Measurements from ENCODE around the gene RRBP1.

RRBP1 gene

DNA sequence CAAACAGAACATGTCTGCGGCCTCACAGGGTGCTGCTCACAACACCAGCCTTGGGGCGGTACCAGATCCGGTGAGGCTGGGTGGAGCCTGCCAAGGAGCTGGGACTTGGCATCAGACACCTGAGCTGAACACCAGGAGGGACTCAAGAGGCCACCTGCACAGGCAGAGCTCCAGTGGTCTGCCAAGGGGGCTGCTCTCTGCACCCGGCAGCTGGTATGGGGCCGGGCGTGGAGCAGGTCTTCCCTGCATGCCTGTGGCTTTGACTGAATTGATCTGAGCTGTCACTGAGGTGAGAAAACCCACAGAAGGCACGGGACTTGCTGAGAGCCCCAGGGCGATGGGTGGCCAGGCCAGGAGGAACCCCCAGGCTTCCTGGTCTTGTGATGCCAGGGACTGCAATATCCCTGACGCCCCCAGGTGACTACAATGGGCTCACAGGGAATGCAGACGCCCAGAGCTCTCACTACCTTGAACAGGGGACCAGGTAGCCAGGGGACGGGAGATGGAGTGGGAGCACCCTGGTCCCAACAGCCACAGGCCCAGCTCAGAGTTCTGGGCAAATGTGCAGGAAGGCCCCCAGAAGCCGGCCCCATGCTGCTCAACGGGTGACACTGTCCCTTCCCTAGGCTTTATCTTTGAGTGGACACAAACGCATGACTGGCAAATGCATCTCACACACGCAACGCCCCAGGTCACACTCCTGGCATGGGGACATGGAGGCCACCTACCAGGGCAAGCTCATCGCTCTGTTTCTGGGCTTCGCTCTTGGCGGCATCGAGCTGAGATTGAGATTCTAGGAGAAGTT, 64.0 kb downstream of the RRBP1 start:
- no peak for DNase-seq

DNA sequence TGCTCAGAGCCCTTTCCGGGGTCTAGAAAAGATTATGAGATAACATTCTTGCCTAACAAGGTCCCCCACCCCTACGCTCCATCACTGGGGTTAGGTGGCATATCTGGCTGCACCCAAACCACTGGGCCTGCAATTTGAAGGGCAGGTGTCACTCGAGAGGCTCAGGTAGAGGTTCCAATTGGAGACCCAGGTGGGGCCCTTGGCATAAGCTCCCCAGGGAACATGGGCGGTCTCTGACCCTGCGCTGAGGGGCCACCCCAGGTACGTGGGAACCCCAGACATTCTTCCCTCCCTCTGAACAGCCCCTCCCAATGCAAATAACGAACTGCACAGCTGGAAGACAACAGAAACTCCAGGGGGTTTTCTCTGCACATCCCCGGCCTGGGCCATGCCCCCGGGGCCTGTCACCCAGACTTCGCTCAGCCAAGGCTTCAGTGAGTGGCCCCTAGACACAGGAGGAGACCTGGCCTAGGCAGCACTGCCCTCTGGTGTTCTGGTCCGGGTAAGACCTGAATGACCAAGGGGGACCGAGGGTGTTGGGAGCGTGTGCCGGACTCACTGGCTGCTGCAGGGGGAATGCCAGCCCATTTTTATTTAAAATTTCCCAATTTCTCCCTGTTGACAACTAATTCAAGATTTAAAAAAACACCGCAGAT, 64.7 kb downstream of the RRBP1 start:
- peak; percentile 67 for DNase-seq

DNA sequence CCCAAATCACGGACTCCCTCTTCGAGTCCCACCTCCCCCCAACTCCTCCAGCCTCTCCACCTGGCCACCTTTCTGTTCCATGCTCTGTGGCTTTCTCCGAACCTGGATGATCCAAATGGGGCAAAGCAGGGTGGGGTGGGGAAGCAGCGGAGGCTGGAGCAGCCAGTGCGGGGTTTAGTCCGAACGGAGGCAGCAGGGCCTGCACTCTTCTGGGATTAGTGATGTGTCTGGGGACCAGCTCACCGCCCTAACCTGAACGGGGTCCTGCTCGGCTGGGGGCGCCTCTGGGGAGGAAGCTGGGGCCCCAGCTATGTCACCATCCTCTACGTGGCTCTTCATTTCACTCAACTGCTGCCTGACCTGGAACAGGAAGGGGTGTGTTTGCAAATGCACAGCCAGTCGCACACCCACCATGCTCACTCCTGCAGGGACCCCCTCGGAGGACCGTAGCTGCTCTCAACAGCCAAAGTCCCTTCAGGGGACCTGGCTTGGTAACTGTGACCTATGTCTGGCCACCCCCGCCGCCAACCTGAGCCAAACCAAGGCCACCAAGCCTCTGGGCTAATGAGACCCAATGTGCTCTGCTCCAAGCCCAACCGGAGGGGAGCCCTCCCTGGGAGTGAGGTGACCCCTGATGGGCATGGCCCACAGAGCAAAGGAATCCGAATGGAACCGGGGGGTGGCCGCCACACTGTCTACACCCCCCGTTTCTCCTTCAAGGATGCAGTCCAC, 65.4 kb downstream of the RRBP1 start:
- DNase-seq = no peak

DNA sequence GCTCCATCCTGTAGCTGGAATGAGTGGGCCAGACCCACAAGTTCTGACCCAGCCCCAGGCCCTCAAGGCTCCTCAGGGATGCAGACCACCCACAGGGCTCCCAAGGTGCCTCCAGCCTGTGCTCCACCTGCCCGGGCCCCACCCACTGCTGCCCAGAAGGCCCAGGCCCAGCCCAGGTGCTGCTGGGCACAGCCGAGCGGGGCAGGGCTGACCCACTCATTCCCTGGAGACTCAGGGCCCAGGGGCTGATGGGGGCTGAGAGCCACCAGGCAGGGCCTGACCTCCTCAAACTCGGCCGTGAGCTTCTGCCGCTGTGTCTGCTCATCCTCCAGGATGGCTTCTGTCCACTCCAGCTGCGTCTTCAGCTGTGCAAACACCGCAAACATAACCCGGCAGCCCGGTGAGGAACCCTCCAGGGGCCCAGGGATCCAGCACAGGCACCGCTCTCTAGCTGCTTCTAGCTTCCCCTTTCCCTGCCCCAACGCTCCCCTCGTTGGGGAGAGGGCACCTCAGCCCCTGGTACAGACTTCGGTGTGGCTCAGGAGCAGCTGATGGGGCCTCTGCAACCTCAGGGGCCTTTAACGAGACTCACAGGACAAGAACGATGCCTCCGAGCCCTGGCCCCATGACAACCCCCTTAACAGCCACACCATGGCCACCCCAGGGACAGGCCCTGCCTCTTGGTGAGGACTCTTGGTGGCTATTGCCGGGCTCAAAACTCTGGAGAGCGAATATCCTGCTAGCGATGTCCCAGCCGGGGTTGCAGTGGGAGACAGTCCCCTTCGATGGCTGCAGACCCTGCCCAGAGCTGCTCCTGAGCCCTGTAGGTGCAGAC, 66.2 kb downstream of the RRBP1 start:
- no peak for DNase-seq

- no peak for DNase-seq
These were observed 67.0 kb downstream of the RRBP1 start for GRCh38 chr20:17614812-17615644.

DNA sequence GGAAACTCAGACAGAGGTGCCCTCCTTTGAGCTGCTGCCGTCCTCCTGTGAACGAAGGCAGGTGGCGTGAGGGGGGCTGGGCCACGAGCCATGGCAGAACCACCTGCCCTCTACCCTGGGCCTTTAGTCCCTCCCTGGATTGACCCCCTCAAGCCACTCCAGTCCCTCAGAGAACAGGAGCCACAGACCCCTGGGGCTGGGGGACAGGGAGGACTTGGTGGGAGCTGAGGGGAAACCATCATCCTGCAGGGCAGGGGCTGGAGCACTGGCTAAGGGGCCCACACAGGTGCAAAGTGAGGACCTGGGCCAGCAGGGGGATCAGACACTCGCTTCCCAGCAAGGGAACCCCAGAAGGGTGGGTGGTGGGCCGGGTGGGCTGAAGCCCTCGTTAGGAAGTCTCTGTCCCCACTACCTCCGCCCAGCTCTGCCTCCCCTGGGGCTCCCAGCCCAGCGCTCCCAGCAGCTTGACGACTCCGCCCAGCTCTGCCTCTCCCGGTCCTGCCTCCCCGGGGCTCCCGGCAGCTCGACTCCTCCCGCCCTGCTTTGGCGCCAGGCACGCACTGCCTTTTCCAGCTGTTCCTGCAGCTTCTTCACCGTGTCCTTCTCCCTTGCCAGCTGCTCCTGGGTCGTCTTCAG, 67.7 kb downstream of the RRBP1 start:
- no peak for DNase-seq

DNA sequence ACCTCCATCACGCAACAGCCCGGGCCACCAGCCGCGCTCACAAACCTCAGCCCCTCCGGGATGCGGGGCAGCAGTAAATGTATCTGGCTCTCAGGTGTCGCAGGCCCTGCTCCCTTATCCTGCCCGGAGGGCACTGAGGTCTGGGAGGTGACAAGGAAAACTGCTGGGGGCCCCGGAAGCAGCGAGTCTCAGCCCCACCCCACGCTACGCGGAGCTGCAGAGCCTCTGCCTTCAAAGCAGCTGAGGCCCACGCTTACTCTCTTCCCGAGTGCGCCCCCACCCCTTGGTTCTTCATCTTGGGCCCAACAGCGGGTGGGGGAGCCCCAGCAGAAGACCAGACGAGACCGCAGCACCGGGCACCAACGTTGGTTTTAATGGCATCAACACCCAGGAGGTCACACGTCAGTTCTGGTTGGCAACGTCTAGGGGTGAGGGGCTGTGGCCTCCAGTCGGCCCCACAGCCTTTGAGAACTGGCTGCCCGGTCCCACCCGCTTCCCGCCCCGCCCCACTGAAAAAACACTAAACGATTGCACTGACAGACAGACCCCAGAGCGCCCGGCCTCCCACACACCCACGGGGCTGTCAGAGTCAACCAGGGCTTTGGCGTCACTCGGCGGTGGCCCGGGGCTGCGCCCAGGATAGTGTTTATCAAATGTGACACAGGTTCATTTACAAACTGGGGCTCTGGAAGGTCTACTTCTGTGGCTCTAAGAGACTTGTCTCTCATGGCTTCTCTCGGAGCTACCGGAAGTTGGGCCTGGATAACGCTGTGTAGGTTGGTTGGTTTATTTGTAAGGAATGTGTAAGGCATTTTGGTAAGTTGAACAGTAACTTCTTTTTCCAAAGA, 68.5 kb downstream of the RRBP1 start:
- DNase-seq = no peak

- no peak for DNase-seq
These were observed 69.1 kb downstream of the RRBP1 start for GRCh38 chr20:17612992-17613327.

GRCh38 chr20:17612287-17612991, 69.6 kb downstream of the RRBP1 start:
- no peak for DNase-seq

- no peak for DNase-seq
These were observed 70.3 kb downstream of the RRBP1 start for GRCh38 chr20:17611540-17612286.

DNA sequence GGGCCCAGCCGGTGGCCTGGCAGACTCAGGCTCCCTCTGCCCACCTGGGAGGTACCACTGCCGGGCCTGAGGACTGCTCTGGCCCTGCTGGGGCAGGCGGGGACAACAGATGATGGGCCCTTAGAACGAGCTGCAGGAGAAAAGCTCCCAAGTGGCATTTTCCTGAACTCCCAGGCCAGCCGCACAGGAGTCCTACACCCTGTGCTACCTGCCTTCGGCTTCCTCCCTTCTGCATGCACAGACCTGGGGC, 70.8 kb downstream of the RRBP1 start:
- DNase-seq = peak; percentile 21

DNA sequence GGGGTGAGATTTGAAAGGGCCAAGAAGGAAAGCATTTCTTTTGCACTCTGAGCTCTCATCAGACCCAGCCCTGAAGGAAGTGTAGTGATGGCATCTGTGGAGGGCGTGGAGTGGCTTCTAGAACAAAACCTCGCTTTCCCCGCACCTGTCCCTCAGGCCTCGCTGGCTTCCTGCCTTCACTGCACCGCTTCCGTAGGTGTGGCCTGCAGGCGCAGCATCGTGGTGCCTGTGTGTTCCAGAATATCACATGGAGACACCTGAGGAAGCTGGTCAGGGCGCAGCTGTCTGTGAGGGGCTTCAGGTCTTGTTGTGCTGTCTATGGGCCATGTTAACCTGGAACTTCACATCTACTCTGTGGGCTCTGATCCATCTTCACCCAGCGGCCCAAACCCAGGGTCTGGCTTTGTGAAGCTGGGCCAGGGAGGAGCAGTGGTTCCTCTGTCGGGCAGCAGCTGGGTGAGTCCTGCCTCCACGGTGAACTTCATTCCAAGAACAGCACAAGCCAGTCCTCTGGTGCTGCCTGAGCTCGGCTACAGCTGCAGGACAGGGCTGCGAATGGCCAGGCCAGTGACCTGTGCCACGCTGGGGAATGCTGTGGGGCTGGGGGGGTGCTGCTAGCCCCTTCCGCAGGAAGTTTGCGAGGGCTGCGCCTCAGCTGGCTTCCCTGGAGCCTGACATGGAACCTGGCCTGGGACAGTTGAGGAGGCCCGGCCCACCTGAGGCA, 71.3 kb downstream of the RRBP1 start:
- DNase-seq = no peak

DNA sequence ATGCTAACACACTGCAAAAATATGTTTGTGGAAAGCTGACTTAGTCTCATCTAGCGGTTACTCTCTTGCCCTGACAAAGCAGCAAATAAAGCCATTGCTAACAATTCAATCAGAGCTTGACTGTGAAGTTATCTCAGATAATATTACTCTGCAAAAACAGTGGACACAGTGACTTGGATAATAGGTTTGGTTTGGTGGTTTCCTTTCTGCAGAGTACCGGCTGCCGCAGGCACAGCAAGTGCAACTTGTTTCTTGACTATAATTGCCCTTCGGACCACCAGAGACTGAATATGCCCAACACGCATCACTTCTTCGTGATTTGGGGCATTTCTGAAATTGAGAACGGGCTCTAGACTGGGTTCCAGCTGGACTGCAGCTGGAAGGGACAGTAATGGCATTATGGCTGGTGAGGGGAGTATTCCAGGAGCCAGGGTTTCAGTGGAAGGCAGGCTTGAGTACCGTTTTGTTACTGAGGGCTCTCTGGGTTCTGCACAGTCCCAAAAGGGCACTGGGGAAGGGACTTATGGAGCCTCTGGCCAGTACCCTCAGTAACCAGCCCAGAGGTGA, 72.1 kb downstream of the RRBP1 start:
- DNase-seq = no peak

DNA sequence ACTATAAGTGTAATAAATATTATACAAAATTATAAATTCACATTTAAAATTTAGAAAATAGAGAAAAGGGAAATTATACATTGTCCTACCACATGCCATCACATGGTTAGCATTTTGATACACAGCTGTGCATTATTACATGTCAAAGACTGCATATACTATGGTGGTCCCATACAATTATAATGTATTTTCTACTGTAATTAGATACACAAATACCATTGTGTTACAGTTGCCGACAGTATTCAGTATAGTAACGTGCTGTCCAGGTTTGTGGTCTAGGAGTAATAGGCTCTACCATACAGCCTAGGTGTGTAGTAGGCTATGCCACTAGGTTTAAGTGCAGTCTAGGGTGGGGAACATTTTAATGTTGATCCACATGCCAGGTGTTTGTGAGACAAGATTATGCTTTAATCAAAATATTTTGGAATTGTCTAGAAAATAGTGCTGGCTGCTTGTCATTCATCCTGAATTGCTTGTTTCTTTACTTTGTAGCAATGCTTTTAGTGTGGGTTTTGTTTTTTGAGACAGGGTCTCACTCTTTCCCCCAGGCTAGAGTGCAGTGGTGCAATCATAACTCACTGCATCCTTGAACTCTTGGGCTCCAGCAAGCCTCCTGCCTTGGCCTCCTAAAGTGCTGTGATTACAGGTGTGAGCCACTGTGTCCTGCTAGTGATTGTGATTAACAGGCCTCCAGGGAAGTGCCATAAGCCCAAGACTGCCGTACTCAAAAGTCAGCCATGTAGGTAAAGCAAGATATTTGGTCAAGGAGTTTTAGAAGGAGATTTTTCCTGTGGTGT, 73.1 kb downstream of the RRBP1 start:
- no peak for DNase-seq

- no peak for DNase-seq
These were observed 76.0 kb downstream of the RRBP1 start for GRCh38 chr20:17606001-17606400.

DNA sequence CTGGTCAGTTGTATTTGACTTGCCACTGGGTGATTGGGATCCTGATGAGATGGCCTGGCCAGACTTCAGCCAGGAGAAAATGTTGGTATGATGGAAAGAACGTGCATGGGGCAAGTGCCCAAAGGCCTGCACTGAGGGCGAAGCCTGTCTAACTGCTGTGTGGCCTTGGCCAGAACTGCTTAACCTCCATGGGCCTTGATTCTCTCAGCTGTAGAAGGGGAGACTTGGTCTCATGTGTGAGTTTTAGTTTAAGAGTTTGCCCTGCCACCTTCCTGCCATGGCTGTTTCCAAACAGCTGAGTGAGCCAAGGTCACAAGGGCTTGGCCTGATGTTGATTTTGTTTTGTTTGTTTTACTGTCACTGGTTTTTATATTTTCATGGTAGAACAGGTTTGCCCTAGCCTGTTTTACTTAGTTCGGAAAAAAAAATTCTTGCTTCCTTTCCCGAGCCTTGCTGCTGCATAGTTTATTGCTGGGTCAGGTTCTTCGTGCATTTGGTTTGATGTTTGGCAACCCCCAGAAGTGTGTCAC, 76.8 kb downstream of the RRBP1 start:
- DNase-seq = no peak

DNA sequence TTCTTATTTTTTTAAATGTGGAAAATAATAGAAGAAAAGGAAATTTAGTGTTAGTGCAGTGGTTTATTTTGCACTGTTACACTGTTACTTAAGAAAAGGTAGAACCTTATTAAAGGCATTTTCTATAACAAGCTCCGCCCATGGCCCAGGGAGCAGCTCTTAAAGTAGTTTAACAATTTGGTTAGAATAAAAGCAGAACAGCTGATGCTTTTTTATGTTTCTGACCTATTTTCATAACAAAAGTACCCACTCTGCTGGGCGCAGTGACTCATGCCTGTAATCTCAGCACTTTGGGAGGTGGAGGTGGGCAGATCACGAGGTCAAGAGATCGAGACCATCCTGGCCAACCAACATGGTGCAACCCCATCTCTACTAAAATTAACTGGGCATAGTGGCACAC, 79.5 kb downstream of the RRBP1 start:
- no peak for DNase-seq
